Cardiac ventricle fibroblast (primary cell): ENCODE results near the gene RIF1. TPM values are rescaled to one million over a fixed set of nuclear protein-coding genes. Genes with fewer than 3 reads are reported as not detected.

ENCODE experiments used
- total RNA-seq: library from RNA; depleted of rRNA; stranded (reverse); fragments of >200 nt; gene quantifications from 2 replicates; pipeline ENCODE4 v1.2.3, GENCODE V29; 2015

RIF1 gene, protein sequence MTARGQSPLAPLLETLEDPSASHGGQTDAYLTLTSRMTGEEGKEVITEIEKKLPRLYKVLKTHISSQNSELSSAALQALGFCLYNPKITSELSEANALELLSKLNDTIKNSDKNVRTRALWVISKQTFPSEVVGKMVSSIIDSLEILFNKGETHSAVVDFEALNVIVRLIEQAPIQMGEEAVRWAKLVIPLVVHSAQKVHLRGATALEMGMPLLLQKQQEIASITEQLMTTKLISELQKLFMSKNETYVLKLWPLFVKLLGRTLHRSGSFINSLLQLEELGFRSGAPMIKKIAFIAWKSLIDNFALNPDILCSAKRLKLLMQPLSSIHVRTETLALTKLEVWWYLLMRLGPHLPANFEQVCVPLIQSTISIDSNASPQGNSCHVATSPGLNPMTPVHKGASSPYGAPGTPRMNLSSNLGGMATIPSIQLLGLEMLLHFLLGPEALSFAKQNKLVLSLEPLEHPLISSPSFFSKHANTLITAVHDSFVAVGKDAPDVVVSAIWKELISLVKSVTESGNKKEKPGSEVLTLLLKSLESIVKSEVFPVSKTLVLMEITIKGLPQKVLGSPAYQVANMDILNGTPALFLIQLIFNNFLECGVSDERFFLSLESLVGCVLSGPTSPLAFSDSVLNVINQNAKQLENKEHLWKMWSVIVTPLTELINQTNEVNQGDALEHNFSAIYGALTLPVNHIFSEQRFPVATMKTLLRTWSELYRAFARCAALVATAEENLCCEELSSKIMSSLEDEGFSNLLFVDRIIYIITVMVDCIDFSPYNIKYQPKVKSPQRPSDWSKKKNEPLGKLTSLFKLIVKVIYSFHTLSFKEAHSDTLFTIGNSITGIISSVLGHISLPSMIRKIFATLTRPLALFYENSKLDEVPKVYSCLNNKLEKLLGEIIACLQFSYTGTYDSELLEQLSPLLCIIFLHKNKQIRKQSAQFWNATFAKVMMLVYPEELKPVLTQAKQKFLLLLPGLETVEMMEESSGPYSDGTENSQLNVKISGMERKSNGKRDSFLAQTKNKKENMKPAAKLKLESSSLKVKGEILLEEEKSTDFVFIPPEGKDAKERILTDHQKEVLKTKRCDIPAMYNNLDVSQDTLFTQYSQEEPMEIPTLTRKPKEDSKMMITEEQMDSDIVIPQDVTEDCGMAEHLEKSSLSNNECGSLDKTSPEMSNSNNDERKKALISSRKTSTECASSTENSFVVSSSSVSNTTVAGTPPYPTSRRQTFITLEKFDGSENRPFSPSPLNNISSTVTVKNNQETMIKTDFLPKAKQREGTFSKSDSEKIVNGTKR (N-terminal part only)
- 16.5 and 17.7 TPM in 2 replicates for total RNA-seq

DNA sequence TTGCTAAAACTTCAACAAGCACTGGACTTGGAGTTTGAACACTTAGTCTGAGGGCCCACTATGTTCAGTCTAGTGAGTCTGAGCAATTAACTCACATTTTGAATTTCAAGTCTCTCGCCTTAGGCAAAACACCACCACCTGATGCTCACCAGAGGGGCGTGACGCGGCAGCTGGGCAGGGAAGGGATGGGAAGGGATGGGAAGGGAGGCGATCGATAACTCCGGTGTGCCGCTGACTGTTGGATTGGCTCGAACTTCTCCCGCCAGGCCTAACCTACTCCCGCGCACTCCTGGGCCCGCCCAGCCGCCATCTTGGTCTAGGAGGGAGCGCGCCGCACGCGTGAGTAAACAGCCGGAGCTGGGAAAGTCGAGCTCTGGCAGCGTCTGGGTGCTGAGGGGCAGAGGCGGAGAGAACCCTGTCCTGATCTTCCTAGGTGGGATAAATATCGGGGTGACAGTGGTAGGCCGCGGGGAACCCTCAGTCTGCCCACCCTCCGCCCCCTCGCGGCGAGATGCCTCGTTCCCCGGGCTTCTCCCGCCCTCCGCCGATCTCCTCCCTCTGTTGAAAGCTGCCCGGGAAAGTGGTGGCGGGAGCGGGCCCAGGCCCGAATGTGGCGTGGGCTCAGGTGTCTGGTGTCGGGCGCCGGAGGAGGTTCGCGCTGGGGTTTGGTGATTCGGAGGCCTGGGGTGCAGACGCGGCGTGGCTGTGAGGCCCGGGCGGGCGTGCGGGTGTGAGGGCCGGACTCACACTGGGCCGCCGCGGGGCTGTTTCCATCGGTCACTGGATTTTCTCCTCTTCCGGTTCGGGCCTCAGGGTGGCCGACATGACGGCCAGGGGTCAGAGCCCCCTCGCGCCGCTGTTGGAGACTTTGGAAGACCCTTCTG is at the start of gene RIF1:
Gene RIF1, plus strand, starts transcription at position 302 of the 884 bp plus-strand sequence. Its CDS starts 522 bp downstream, at position 824.

Other genes starting within 250 kb of the RIF1 start
- 10.5 and 12.3 TPM in 2 replicates for gene RBM43, start 148.0 kb upstream of the RIF1 start, total RNA-seq
- gene NMI, start 120.2 kb upstream of the RIF1 start, total RNA-seq: 12.4 and 14.1 TPM in 2 replicates
- gene TNFAIP6, start 52.3 kb upstream of the RIF1 start, total RNA-seq: 19.3 and 29.5 TPM in 2 replicates